Neural crest cell (in vitro differentiated cells): ENCODE measurements around the gene BBC3. TPM values are rescaled to one million over a fixed set of nuclear protein-coding genes. Genes with fewer than 3 reads are reported as not detected.

Source experiments
- DNase-seq: peaks from one replicate; pipeline ENCODE4 v3.0.0; 2021; ENCODE audit warnings: low read depth, mixed read lengths, low spot score
- H3K27ac Mint-ChIP-seq: one replicate; pipeline ENCODE4 v1.8.0; 2021; ENCODE audit warnings: mild to moderate bottlenecking, mixed read lengths; ENCODE audit not compliant: unreplicated experiment
- H3K27me3 Mint-ChIP-seq: 2 replicates; pipeline ENCODE4 v1.8.0; 2021; ENCODE audit warnings: low read depth, mild to moderate bottlenecking, mixed read lengths
- H3K36me3 Mint-ChIP-seq: 2 replicates; pipeline ENCODE4 v1.8.0; 2021; ENCODE audit warnings: low read depth, mild to moderate bottlenecking, mixed read lengths
- H3K4me1 Mint-ChIP-seq: 2 replicates; pipeline ENCODE4 v1.8.0; 2021; ENCODE audit warnings: mixed read lengths
- H3K4me3 Mint-ChIP-seq: one replicate; pipeline ENCODE4 v1.8.0; 2021; ENCODE audit warnings: mild to moderate bottlenecking, mixed read lengths
- H3K9me3 Mint-ChIP-seq: 2 replicates; pipeline ENCODE4 v1.8.0; 2021; ENCODE audit warnings: mixed read lengths
- CTCF ChIP-seq: fragments of 200-600 bp; sonication (generic); conservative IDR thresholded peaks from 2 replicates; pipeline ENCODE4 v1.5.0; 2021; ENCODE audit warnings: antibody characterized with exemption, mild to moderate bottlenecking
- total RNA-seq: library from RNA; stranded (reverse); gene quantifications from 2 replicates; pipeline ENCODE4 v1.2.1, GENCODE V29; 2021

Gene BBC3
- total RNA-seq, 1 donor from 2014 or later, result 6.3 TPM

- H3K4me1 Mint-ChIP-seq, result peaks cover 25% of the 10 kb centered on the region
- no peaks in the 10 kb centered on the region for H3K36me3 Mint-ChIP-seq
- no peaks in the 10 kb centered on the region for H3K9me3 Mint-ChIP-seq
- peaks cover 21% of the 10 kb centered on the region for H3K27me3 Mint-ChIP-seq
- no peak for TF ChIP-seq CTCF
- DNase-seq, result peak; percentile 55
- no peak overlapping the region for H3K27ac Mint-ChIP-seq
- peak overlapping the region; percentile 70 for H3K4me3 Mint-ChIP-seq
Observed at GRCh38 chr19:47239610-47240296, 8.8 kb upstream of the BBC3 start.

GRCh38 chr19:47239152-47239551 is 8.2 kb upstream of the BBC3 start:
- Mint-ChIP-seq H3K27me3 (peaks cover 19% of the 10 kb centered on the region), H3K27ac (peak overlapping the region; percentile 3), H3K4me1 (peaks cover 19% of the 10 kb centered on the region), H3K36me3 (no peaks in the 10 kb centered on the region), H3K4me3 (peak overlapping the region; percentile 74), H3K9me3 (no peaks in the 10 kb centered on the region)
- DNase-seq, result no peak
- no peak for TF ChIP-seq CTCF

GRCh38 chr19:47236072-47236675 is 5.2 kb upstream of the BBC3 start:
- Mint-ChIP-seq H3K27ac (no peak overlapping the region), H3K4me1 (peaks cover 25% of the 10 kb centered on the region), H3K4me3 (peak overlapping the region; percentile 72), H3K27me3 (peaks cover 20% of the 10 kb centered on the region), H3K36me3 (no peaks in the 10 kb centered on the region), H3K9me3 (no peaks in the 10 kb centered on the region)
- no peak for DNase-seq
- TF ChIP-seq CTCF, result no peak

GRCh38 chr19:47232422-47233211 is 1.6 kb upstream of the BBC3 start:
- DNase-seq, result no peak
- no peaks in the 10 kb centered on the region for H3K9me3 Mint-ChIP-seq
- peak overlapping the region; percentile 83 for H3K4me3 Mint-ChIP-seq
- H3K27ac Mint-ChIP-seq, result no peak overlapping the region
- H3K4me1 Mint-ChIP-seq, result peaks cover 18% of the 10 kb centered on the region
- H3K27me3 Mint-ChIP-seq, result peaks cover 6% of the 10 kb centered on the region
- H3K36me3 Mint-ChIP-seq, result no peaks in the 10 kb centered on the region
- no peak for TF ChIP-seq CTCF

GRCh38 chr19:47231215-47232054 is 436 bp upstream of the BBC3 start:
- peaks cover 26% of the 10 kb centered on the region for H3K4me1 Mint-ChIP-seq
- peak overlapping the region; percentile 57 for H3K27ac Mint-ChIP-seq
- peak; percentile 67 for DNase-seq
- peak overlapping the region; percentile 83 for H3K4me3 Mint-ChIP-seq
- H3K9me3 Mint-ChIP-seq, result no peaks in the 10 kb centered on the region
- H3K27me3 Mint-ChIP-seq, result peaks cover 9% of the 10 kb centered on the region
- H3K36me3 Mint-ChIP-seq, result no peaks in the 10 kb centered on the region
- no peak for TF ChIP-seq CTCF
